GM18502 (cell line): Measurements from ENCODE around the gene CLCN7.

ENCODE experiments used
- ATAC-seq: cut with Tn5 transposase; IDR thresholded peaks from one replicate; pipeline ENCODE4 v1.9.1; 2021; ENCODE audit warnings: mild to moderate bottlenecking; ENCODE audit not compliant: unreplicated experiment, poor library complexity

The CLCN7 gene

GRCh38 chr16:1432388-1433262, 42.2 kb downstream of the CLCN7 start:
- no peak for ATAC-seq

GRCh38 chr16:1431497-1432270, 43.1 kb downstream of the CLCN7 start:
- no peak for ATAC-seq

- no peak for ATAC-seq
Measured at GRCh38 chr16:1430759-1431496, 43.9 kb downstream of the CLCN7 start, which contains the start of gene PERCC1. Gene PERCC1, plus strand, starts transcription at chr16:1431078. Its CDS starts 1,516 bp downstream, at chr16:1432594.

GRCh38 chr16:1430214-1430758, 44.5 kb downstream of the CLCN7 start:
- no peak for ATAC-seq

DNA sequence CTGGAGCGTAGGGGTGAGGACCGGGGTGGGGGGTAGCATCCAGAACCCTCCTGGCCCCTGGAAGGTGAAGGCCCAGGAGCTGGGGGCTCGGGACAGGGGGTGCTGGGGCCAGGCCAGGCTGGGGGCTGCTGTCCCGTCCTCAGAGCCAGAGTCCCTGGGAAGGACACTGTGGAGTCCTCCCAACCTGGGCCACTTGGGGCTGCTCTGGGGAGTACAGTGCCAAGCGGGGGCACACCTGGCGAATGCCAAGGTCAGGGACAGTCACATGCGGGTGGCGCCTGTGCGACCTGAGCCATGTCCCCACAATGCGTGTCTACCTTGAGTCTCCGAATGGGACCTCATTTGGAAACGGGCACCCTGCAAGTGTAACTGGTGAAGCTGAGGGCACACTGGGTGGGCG, 45.2 kb downstream of the CLCN7 start:
- ATAC-seq = no peak

DNA sequence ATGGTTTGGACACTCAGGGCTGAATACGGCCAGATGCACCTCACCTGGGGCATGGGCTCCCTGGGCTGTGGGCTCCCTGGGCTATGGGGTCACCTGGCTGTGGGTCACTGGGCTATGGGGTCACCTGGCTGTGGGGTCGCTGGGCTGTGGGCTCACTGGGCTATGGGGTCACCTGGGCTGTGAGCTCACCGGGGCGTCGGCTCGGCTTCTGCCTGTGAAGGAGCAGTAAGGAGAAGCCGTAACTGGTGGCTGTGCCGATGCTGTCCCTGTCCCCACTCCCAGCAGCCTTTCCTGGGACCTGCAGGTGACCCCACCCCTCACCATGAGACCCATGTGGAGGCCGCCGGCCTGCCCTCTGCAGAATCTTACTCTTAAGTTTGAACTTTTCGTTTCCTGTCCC, 45.8 kb downstream of the CLCN7 start:
- ATAC-seq = no peak

GRCh38 chr16:1428511-1428910, 46.3 kb downstream of the CLCN7 start:
- ATAC-seq = no peak

- ATAC-seq = no peak
Measured at GRCh38 chr16:1427473-1428461, 47.1 kb downstream of the CLCN7 start.

- no peak for ATAC-seq
Measured at GRCh38 chr16:1426734-1427471, 47.9 kb downstream of the CLCN7 start.

DNA sequence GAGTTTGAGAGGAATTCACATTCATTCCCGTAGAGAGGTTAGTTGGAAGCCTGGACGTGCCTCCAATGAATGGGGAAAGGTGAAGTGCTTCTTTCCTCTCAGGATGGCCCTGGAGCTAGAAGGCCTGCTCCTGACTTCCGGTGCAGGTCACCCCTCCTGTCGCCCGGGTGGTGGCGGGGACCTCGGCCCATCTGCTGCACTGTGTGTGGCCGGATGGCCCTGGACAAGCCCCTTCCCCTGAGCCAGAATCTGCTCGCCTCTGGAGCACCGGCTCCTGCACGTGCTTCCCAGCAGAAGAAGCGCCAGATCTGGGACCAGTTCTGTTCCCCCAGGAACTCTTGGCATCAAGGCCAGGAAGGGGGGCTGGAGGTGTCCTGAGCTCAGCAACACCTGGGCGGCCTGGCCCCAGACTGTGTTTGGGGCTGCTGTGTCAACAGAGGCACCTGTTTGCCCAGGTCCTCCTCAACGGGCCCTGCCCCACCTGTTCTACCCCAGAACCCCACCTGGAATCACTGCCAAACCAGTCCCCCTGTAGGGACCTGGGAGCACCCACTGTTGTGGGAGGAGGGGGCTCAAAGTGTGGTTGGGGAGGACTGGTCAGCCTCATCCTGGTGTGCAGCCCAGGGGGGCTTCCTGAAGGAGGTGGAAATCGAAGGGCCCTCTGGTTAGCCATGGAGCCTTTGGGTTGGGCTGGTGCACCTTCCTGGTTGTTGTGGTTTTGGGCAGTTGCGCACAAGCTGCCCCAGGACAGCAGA, 49.0 kb downstream of the CLCN7 start:
- no peak for ATAC-seq

DNA sequence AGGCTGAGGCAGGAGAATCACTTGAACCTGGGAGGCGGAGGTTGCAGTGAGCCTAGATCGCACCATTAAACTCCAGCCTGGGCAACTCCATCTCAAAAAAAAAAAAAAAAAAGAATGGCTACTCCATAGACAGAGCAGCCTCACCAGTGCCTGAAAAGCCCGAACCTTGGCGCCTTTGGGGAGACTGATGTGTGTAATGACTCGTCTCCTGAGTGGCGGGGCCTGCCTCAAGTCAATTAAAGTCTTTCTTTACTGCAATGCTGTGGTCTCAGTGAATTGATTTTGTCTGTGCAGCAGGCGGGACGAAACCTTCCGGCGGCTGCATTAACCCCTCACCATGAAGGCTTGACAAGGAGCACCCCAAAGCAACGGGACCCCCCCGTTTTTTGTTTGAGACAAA, 50.8 kb downstream of the CLCN7 start:
- ATAC-seq = no peak

DNA sequence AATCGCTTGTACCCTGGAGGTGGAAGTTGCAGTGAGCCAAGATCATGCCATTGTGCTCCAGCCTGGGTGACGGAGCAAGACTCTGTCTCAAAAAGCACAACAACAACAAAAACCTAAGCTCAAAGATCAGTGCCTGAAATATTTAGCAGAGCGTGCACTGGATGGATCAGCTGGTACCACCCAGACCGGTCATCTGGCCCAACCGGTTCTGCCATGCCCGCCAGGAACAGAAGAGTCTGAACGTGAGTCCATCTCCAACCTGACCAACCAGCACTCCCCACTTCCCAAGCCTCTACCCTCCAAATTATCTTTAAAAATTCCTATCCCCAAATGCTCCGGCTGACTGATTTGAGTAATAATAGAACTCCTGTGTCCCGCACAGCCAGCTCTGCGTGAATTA, 52.8 kb downstream of the CLCN7 start:
- ATAC-seq = no peak

GRCh38 chr16:1420111-1420539, 54.7 kb downstream of the CLCN7 start:
- ATAC-seq = peak; percentile 13

DNA sequence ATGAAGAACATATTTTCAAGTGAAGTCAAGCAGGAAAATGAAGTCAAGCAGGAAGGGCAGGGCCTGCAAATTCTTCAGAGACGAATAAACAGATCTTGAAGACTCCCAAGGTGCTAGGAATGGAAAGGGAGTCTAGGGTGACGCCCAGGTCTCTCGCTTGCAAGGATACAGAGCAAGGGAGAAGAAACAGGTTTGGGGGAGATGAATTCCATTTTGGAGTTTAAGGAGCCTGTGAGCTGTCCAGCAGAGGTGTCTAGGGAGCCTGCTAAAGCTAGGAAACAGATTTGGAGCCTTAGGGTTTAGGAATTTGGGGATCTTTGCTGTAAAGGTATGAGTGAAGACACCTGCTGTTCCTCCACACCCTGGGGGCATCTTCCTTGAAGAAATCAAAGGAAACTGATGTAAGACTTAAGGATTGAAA, 58.3 kb downstream of the CLCN7 start:
- ATAC-seq = no peak

- ATAC-seq = peak; percentile 46
Measured at GRCh38 chr16:1414532-1415260, 60.1 kb downstream of the CLCN7 start, which contains the start of gene UNKL. Gene UNKL, minus strand, starts transcription at chr16:1414704. Its CDS starts 13 bp downstream, at chr16:1414691.

GRCh38 chr16:1413684-1414531, 60.9 kb downstream of the CLCN7 start:
- ATAC-seq = peak; percentile 34
